D721Med (cell line): ENCODE data around the gene TSPAN7.
A peak's percentile ranks its signal among the peaks of the same experiment; 100 is the strongest.

ENCODE experiments used
- DNase-seq: peaks from one replicate; pipeline ENCODE4 v3.0.0; 2011; ENCODE audit warnings: low spot score; ENCODE audit not compliant: insufficient read length
- FAIRE-seq: peaks from 2 replicates; lab custom pipeline; 2011; peaks lifted over from hg19 to GRCh38; lab: Jason Lieb, UNC
- TF ChIP-seq, protein P1 (sequence below): IDR thresholded peaks from 2 replicates; pipeline ENCODE4 v1.5.1; 2012; ENCODE audit warnings: mild to moderate bottlenecking, control low read depth; ENCODE audit not compliant: insufficient read depth; ENCODE audit errors: missing control alignments

The TSPAN7 gene

DNA sequence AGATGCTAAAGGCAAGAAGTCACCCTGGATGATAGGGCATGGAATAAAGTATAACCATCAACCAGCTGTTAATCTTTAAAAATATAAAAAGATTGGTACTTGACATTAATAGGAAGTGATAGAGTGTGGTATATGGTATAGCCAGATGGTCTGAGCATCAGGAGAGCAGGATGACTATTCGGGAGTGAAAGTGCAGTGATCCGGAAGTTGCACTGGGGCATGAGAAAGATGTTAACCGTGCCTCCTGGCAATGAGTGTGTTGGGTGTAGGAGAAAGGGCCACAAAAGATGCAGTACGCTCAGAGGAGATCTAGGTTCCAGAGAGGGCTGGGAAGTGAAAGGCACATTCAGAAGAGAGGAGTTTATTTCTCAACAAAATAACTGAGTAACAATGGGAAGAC lies 65.0 kb downstream of the TSPAN7 start:
- DNase-seq (no peak), FAIRE-seq (no peak)
- TF ChIP-seq, protein P1, sequence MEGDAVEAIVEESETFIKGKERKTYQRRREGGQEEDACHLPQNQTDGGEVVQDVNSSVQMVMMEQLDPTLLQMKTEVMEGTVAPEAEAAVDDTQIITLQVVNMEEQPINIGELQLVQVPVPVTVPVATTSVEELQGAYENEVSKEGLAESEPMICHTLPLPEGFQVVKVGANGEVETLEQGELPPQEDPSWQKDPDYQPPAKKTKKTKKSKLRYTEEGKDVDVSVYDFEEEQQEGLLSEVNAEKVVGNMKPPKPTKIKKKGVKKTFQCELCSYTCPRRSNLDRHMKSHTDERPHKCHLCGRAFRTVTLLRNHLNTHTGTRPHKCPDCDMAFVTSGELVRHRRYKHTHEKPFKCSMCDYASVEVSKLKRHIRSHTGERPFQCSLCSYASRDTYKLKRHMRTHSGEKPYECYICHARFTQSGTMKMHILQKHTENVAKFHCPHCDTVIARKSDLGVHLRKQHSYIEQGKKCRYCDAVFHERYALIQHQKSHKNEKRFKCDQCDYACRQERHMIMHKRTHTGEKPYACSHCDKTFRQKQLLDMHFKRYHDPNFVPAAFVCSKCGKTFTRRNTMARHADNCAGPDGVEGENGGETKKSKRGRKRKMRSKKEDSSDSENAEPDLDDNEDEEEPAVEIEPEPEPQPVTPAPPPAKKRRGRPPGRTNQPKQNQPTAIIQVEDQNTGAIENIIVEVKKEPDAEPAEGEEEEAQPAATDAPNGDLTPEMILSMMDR, result no peak

DNA sequence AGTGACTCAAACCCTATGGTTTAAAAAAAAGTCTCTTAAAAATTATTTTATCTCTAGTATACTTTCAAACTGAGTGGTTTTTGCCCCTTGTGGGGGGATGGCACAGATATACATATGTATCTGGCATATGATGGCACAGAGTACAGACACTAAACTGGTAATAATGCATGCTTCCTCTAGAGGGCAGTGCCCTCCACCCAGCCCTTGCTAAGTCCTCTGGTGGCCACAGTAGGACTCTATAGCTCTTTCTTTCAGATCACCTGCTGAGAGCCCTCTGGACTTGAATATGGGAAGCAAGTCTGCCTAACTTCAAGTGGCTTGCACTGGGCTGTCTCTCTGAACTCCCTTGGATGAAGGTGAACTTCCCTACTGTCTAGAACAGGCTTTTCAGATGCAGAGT lies 66.3 kb downstream of the TSPAN7 start:
- TF ChIP-seq, protein P1, result peak; percentile 43
- FAIRE-seq (no peak), DNase-seq (no peak)

DNA sequence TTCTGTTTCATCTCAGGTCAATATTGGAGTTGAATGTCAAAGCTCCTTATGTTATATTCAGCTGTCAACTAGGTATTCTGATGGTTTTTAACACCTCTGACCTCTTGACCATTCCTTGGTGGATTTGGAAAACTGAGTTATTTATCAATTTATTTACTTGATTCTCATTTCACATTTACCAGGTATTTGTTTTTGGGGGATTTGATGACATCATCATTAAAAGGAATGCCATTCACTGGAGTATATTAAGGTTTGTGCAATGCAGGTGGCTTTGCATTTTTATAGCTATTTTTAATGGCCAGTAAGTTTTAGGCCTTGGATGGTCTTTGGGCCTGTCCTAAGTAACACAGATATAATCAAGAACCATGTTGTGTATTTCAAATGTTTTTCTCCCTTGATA lies 67.2 kb downstream of the TSPAN7 start:
- TF ChIP-seq, protein P1, result no peak
- FAIRE-seq (no peak), DNase-seq (no peak)

DNA sequence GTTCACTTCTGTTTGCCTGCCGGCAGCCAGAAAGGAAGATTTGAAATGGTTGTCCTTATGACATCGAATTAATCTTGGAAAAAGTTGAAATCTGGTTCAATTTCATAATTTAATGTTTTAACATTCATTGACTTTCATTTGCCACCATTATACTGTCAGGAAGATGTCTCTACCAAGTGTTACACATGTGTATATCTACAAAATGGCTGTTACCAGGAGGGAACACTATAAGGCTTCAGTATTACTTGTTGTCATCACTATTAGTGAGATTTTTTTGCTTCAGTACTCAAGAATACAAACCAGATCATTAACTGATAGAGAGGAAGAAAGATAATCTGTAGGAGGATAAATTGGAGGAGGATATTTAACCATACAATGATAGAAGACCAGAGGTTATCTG lies 71.2 kb downstream of the TSPAN7 start:
- DNase-seq (no peak), FAIRE-seq (no peak)

DNA sequence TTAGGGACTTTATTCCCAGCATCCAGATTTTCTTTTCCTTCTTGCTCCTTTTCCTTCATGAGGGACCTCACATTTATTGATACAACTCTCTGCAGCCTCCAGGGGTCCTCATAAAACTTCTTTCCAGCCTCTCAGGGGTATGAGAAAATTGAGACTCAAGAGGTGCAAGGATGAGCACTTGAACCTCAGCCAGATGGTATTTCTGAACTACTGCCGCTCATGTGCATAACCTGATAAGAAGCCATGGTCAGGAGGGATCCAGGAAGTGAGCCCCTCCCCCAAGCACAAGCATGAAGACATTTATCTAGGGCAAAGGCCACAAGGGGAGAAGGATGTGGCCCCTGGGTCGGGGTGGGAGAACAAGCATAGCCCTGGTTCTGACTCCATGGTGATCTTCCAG lies 73.3 kb downstream of the TSPAN7 start:
- FAIRE-seq, result no peak
- no peak for DNase-seq
- TF ChIP-seq, protein P1, result no peak

More for the DNA sequence above, 71.2 kb downstream of the TSPAN7 start:
- TF ChIP-seq, protein P1, result no peak

DNA sequence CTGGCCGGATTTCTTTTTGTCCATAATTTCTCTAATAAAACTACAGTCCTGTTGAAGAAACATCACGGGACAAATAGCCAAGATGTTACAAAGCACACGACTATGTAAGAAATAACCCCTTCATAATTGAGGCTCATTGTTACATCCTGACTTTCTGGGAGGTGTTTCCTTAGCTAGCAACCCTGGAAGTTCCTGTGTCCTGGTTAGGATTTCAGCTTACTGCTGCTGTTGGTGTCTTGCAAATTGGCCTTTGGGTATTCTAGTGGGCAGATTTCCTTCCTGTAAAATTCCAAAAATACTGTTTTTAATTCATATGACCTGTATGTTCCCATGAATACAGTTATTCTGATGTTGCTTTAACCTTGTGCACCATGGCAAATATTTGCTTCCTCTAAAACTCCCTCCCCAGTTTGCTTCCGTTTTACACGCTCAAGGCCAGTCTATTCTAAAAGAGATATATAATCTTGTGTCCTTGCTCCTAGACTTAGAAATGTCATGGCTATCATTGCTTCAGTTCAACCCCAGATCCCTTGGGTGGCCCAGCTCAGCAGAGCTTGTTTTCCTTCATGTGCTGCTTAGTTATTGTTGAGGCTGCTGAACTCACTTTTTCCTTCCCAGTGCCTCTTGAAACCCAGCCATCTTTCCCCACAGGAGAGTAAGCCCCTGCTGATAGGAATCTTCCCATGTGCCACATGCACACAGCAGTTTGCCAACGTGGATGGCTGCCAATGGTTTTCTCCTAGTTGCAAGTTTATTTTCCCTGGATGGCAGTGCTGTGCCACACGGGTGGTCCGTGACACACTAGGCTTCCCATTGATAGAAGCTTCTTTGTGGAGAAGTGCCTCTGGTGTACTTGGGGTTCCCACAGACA lies 75.8 kb downstream of the TSPAN7 start:
- no peak for DNase-seq
- TF ChIP-seq, protein P1, result no peak
- no peak for FAIRE-seq

DNA sequence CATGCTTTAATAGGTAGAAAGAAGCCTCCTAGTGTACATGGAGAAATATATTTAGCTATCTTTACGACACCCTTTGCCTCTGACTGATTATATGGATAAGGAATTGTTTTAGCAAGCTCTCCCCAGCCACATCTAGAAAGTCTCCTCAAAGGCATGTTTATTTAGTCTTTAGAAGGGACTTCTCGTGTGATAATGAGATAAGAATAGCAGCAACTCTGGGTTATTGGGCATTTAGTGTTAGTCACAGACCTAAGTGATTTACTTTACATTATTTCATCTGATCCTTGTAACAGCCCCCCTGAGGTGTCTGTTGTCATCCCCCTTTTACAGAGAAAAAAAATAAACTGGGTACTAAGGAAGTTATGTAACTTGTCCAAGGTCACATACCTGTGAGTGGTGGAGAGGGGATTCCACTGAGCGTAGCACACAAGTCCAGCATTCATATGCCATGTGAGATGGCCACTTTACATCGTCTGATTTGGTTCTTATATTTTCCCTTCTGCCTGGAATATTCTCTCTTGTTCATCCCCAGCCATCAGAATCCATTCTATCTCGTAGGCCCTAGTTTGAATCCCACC lies 77.7 kb downstream of the TSPAN7 start:
- DNase-seq (no peak), FAIRE-seq (no peak)
- TF ChIP-seq, protein P1, result no peak
